ENCODE measurements around the gene DUOXA2. TPM values are rescaled to one million over a fixed set of nuclear protein-coding genes. Genes with fewer than 3 reads are reported as not detected.
"Not testable (repeated sequence)": the region's sequence is repeated elsewhere in the genome, so short reads cannot be mapped to it uniquely, and the experiment has no call there.

DUOXA2 gene
- total RNA-seq (2014; rRNA removed; shearing (Covaris generic)) (not detected in 2 replicates), polyA plus RNA-seq (2016; fragmentation: Nextera tagmentation; extraction: Ambion mirVana) (not detected in 2 replicates)

GRCh38 chr15:45114076-45114750, at the start of gene DUOXA2, which contains the start of gene DUOX2:
Gene DUOXA2, plus strand, starts transcription at chr15:45114326. Its CDS starts 280 bp downstream, at chr15:45114606.
Gene DUOX2, minus strand, starts transcription at chr15:45114172. Its CDS starts 761 bp downstream, at chr15:45113411.
- H3K36me3 ChIP-seq (ENCODE audit: low read depth) = no peaks in the 10 kb centered on the region
- no peaks in the 10 kb centered on the region for H3K9me2 ChIP-seq (ENCODE audit: insufficient read depth)
- H3K4me1 ChIP-seq (ENCODE audit: insufficient read depth) = no peaks in the 10 kb centered on the region
- no peak within 1 kb of the TSS for H3K4me2 ChIP-seq (ENCODE audit: unreplicated experiment)
- H3K9me3 ChIP-seq (ENCODE audit: low read depth) = no peaks in the 10 kb centered on the region
- TF ChIP-seq EZH2phosphoT487 (IDR thresholded peaks at IDR 0.05; ENCODE audit: insufficient read depth, low read depth) (peak; percentile 23; the same call in 1 of the 2 replicates), EZH2 (IDR thresholded peaks at IDR 0.05; ENCODE audit: insufficient read depth, poor library complexity, severe bottlenecking) (peak; percentile 2)
- no peak within 1 kb of the TSS for H3K9ac ChIP-seq
- H3K27ac ChIP-seq = no peak within 1 kb of the TSS
- H3F3A ChIP-seq (ENCODE audit: insufficient read depth) = no peaks in the 10 kb centered on the region
- in situ Hi-C loops (cut with MboI) = no loop called here
- H4K20me1 ChIP-seq (ENCODE audit: insufficient read depth) = no peaks in the 10 kb centered on the region
- H2AFZ ChIP-seq = no peak within 1 kb of the TSS
- WGBS, 2 experiments (ENCODE audit: low coverage in 1 of 2, low lambda C conversion rate in 2 of 2, missing lambda C conversion rate in 2 of 2) = 3% methylated on average over 42 of the region's 42 CpGs
- peaks cover 74% of the 10 kb centered on the region for H3K27me3 ChIP-seq (replicated peaks; ENCODE audit: insufficient read depth)
- no peaks in the 10 kb centered on the region for H3K79me2 ChIP-seq (ENCODE audit: insufficient read depth)
- no peak for DNase-seq
- no peak within 1 kb of the TSS for H3K4me3 ChIP-seq

GRCh38 chr15:45064386-45064785, 49.7 kb upstream of the DUOXA2 start:
- no peaks in the 10 kb centered on the region for H3K27me3 ChIP-seq (replicated peaks; ENCODE audit: insufficient read depth)
- WGBS, 2 experiments (ENCODE audit: low coverage in 1 of 2, low lambda C conversion rate in 2 of 2, missing lambda C conversion rate in 2 of 2) = 82 to 87% methylated on average over 4 of the region's 4 CpGs
- H3K36me3 ChIP-seq (ENCODE audit: low read depth) = no peaks in the 10 kb centered on the region
- no peak for TF ChIP-seq EZH2phosphoT487 (IDR thresholded peaks at IDR 0.05; ENCODE audit: insufficient read depth, low read depth)
- no peak for TF ChIP-seq EZH2 (IDR thresholded peaks at IDR 0.05; ENCODE audit: insufficient read depth, poor library complexity, severe bottlenecking)
- H3K79me2 ChIP-seq (ENCODE audit: insufficient read depth) = no peaks in the 10 kb centered on the region
- no peaks in the 10 kb centered on the region for H3K9me3 ChIP-seq (ENCODE audit: low read depth)
- H3K4me1 ChIP-seq (ENCODE audit: insufficient read depth) = no peaks in the 10 kb centered on the region
- no peaks in the 10 kb centered on the region for H3F3A ChIP-seq (ENCODE audit: insufficient read depth)
- H3K4me3 ChIP-seq = no peak overlapping the region
- no peaks in the 10 kb centered on the region for H3K9me2 ChIP-seq (ENCODE audit: insufficient read depth)
- H4K20me1 ChIP-seq (ENCODE audit: insufficient read depth) = no peaks in the 10 kb centered on the region
- H3K9ac ChIP-seq = no peak overlapping the region
- no peak overlapping the region for H3K4me2 ChIP-seq (ENCODE audit: unreplicated experiment)
- peak; percentile 2 for DNase-seq
- in situ Hi-C loops (cut with MboI) = no loop called here
- no peak overlapping the region for H3K27ac ChIP-seq
- no peak overlapping the region for H2AFZ ChIP-seq

- H3F3A ChIP-seq (ENCODE audit: insufficient read depth); H3K4me3 ChIP-seq; H3K9ac ChIP-seq; H3K9me3 ChIP-seq (ENCODE audit: low read depth); H3K9me2 ChIP-seq (ENCODE audit: insufficient read depth); H3K36me3 ChIP-seq (ENCODE audit: low read depth); H3K79me2 ChIP-seq (ENCODE audit: insufficient read depth); H3K27ac ChIP-seq; H3K4me2 ChIP-seq (ENCODE audit: unreplicated experiment); H4K20me1 ChIP-seq (ENCODE audit: insufficient read depth); DNase-seq; H2AFZ ChIP-seq; H3K4me1 ChIP-seq (ENCODE audit: insufficient read depth); H3K27me3 ChIP-seq (replicated peaks; ENCODE audit: insufficient read depth); in situ Hi-C loops (cut with MboI): not testable (repeated sequence)
- WGBS, 2 experiments (ENCODE audit: low coverage in 1 of 2, low lambda C conversion rate in 2 of 2, missing lambda C conversion rate in 2 of 2) = 93 to 95% methylated on average over 6 of the region's 6 CpGs
Observed at GRCh38 chr15:45069942-45070360, 44.2 kb upstream of the DUOXA2 start.

DNA sequence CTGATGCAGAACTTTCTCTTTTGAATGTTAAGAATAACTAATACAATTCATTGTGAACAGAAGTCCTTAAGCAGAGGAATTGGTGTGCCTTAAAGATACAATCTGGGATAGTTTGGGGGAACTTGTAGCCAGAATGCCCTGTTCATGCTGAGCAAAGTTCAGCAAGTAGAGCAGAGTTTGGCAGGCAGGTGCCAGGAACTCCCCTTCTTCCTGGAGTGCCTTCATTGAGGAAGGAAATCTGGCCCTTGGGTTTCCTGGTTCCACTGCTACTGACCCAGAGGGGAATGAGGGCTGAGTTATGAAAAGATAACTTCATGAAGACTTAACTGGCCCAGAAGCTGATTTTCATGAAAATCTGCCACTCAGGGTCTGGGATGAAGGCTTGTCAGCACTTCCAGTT, 40.5 kb upstream of the DUOXA2 start:
- H3K9me2 ChIP-seq (ENCODE audit: insufficient read depth); H3K4me1 ChIP-seq (ENCODE audit: insufficient read depth); H3K27ac ChIP-seq; H2AFZ ChIP-seq; H3K4me3 ChIP-seq; H3F3A ChIP-seq (ENCODE audit: insufficient read depth); H3K36me3 ChIP-seq (ENCODE audit: low read depth); H3K27me3 ChIP-seq (replicated peaks; ENCODE audit: insufficient read depth); H3K9ac ChIP-seq; H3K79me2 ChIP-seq (ENCODE audit: insufficient read depth); H3K9me3 ChIP-seq (ENCODE audit: low read depth); H4K20me1 ChIP-seq (ENCODE audit: insufficient read depth); DNase-seq; H3K4me2 ChIP-seq (ENCODE audit: unreplicated experiment); in situ Hi-C loops (cut with MboI): not testable (repeated sequence)

- in situ Hi-C loops (cut with MboI) = not testable (repeated sequence)
Observed at GRCh38 chr15:45075440-45076320, 38.4 kb upstream of the DUOXA2 start.

DNA sequence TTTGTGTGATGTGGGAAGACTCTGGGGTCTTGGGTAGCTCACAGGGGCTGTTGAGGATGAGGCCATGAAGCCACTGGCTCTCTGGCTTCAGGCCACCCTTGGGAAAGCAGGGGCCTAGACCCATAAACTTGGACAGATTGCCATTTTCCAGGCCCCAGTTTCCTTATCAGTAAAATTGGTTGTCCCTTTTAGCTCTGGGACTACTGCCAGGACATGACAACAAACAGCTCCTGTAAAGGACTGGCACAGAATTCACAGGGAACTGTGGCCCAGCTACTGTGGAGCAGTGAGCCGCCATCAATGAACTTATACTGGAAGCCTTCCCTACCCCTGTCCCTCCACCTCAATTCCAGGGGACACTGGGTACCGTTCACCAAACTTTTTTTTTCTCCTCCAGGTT, 36.7 kb upstream of the DUOXA2 start:
- H3K36me3 ChIP-seq (ENCODE audit: low read depth) = not testable (repeated sequence)

More at GRCh38 chr15:45075440-45076320, 38.4 kb upstream of the DUOXA2 start:
- 80 to 86% methylated on average over 1 of the region's 9 CpGs for WGBS, 2 experiments (ENCODE audit: low coverage in 1 of 2, low lambda C conversion rate in 2 of 2, missing lambda C conversion rate in 2 of 2)
- H3F3A ChIP-seq (ENCODE audit: insufficient read depth); H3K4me2 ChIP-seq (ENCODE audit: unreplicated experiment); H3K27ac ChIP-seq; H4K20me1 ChIP-seq (ENCODE audit: insufficient read depth); H3K9ac ChIP-seq; H3K27me3 ChIP-seq (replicated peaks; ENCODE audit: insufficient read depth); H3K79me2 ChIP-seq (ENCODE audit: insufficient read depth); H2AFZ ChIP-seq; H3K36me3 ChIP-seq (ENCODE audit: low read depth); H3K4me3 ChIP-seq; H3K9me2 ChIP-seq (ENCODE audit: insufficient read depth); DNase-seq; H3K4me1 ChIP-seq (ENCODE audit: insufficient read depth); H3K9me3 ChIP-seq (ENCODE audit: low read depth): not testable (repeated sequence)

More for the DNA sequence above, 36.7 kb upstream of the DUOXA2 start:
- H3F3A ChIP-seq (ENCODE audit: insufficient read depth); H3K9me2 ChIP-seq (ENCODE audit: insufficient read depth); H3K9me3 ChIP-seq (ENCODE audit: low read depth); H3K4me3 ChIP-seq; in situ Hi-C loops (cut with MboI); H2AFZ ChIP-seq; H3K27me3 ChIP-seq (replicated peaks; ENCODE audit: insufficient read depth); H3K27ac ChIP-seq; H4K20me1 ChIP-seq (ENCODE audit: insufficient read depth); H3K9ac ChIP-seq; H3K4me1 ChIP-seq (ENCODE audit: insufficient read depth); H3K79me2 ChIP-seq (ENCODE audit: insufficient read depth); DNase-seq; H3K4me2 ChIP-seq (ENCODE audit: unreplicated experiment): not testable (repeated sequence)
- 94 to 96% methylated on average over 2 of the region's 2 CpGs for WGBS, 2 experiments (ENCODE audit: low coverage in 1 of 2, low lambda C conversion rate in 2 of 2, missing lambda C conversion rate in 2 of 2)

All from GM23248 (cell line).